HEK293T (cell line): Measurements from ENCODE around the gene AP1G1.

Experiments
- ELF4 ChIP-seq: fragments of 450-650 bp; IDR thresholded peaks from 2 replicates; pipeline ENCODE4 v1.6.1; 2017; ENCODE audit warnings: antibody characterized with exemption
- FOXM1 ChIP-seq: fragments of 450-650 bp; IDR thresholded peaks from 2 replicates; pipeline ENCODE4 v1.6.1; 2017; ENCODE audit warnings: mild to moderate bottlenecking, borderline replicate concordance
- SP1 ChIP-seq: fragments of 450-650 bp; IDR thresholded peaks from 2 replicates; pipeline ENCODE4 v1.6.1; 2017
- SUZ12 ChIP-seq: fragments of 450-650 bp; IDR thresholded peaks from 2 replicates; pipeline ENCODE4 v1.6.1; 2016; ENCODE audit warnings: mild to moderate bottlenecking

GRCh38 chr16:71767060-71767900 is 41.4 kb downstream of the AP1G1 start:
- TF ChIP-seq SP1 (no peak), ELF4 (no peak), FOXM1 (no peak), SUZ12 (no peak)
